Smooth muscle cell of the brain vasculature (primary cell): Measurements from ENCODE around the gene TRAK1.

Source experiments
- DNase-seq: peaks from one replicate; pipeline ENCODE4 v3.0.0-alpha.2; 2012; ENCODE audit warnings: low read depth, low spot score

Gene TRAK1

DNA sequence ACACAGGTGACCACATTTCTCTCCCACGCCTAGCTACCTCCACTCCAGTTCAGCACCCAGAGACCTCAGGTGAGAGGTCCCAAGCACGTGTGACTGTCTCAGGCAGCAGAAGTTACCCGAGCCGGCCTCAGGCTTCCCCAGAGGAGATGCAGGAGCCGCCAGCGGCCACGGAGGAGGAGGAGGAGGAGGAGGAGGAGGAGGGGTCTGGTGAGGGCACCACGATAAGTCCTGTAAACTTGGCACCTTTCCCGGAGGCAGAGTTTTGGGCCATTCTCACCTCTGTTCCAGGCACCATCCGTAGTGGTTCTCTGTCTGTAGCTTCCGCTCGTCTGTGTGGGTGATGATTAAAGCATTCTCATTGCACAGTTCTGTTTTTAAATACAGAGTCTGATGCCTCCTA is 118.8 kb downstream of the TRAK1 start:
- no peak for DNase-seq

GRCh38 chr3:42210726-42211125 is 119.6 kb downstream of the TRAK1 start:
- no peak for DNase-seq

DNA sequence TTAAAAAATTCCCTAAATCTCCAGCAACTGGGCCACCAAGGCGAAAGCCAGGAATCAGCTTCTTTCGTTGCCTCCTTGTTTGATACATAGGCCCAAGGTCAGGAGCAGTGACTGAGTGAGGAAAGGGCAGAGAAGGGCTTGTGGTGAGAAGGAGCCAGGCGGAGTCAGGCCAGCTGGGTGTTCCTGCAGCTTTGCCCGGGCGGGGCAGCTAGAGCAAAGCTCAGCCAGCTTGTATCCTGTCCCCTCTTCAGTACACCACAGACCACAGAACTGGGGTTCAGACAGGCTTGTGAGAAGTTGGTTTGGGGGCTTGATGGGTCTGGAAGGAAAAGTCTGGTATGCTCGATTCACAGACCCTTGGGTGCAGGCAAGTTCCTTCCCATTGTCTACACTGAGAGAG is 122.3 kb downstream of the TRAK1 start:
- no peak for DNase-seq

- no peak for DNase-seq
These were observed 122.9 kb downstream of the TRAK1 start for GRCh38 chr3:42214064-42214463.

DNA sequence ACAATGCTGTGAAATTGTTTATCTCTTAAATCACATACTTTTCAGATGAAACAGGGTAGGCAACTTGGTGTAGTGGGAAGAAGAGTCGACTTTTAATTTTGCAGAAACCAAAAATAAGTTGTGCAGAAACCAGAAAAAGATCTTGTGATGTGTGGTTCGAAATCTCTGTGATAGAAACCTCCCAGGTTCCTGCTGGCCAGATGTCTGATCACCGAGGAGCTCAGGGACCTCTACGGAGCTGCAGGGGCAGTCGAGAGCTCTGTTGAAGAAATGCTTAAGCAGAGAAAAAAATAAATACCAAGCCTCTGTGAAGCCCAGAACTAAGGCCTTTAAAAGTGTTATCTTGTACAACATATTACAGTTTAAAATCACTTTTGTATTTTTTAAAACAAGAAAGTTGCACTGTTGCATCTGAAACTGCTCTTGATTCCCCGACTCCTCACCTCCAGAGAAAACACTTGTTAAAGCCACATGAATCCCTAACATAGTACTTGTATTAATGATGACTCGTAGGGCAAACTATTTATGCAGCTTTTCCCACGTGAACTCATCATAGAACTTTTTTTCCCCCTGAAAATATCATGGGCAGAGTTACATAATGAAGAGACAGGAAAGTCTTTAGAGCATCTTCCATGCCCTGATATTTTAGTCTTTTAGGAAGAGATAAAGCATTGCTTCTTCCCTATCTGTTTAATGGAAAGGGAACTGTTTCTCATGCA is 123.6 kb downstream of the TRAK1 start:
- DNase-seq, result no peak

DNA sequence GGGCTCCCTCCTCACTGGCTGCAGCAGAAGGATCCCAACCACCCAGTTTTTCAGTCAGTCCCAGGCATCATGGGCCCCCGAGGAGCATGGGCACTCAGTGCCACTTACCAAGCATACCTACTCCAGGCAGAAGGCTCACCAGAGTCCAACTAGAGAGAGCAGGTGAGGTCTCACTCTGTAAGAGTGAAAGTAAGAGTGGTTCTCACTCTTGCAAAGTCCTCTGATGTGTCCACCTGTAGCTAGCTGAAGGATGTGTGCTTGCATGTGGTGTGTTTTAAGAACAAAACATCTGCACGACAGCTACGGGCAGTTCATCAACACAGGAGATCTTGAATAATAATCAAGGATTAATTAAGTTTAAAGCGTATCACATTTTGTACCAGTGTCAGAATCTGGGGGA is 125.1 kb downstream of the TRAK1 start:
- no peak for DNase-seq

DNA sequence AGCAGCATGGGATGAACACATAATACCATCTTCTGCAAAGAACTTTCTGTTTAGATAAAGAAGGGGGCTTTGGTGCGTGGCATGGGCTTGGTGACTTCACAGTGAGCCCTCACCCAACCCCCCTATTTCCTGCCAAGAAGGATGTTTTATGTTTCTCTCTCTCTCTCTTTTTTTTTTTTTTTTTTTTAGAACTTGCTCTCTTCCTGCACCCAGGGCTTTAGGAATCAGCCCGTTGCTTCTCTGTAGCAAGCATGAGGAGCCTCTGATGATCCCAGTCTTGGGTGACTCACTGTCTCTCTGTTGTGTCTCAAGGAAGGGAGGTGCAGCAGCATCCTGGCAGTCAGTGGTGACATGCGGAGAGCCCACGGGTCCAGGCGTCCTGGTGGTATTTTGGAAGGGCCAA is 125.8 kb downstream of the TRAK1 start:
- no peak for DNase-seq

- no peak for DNase-seq
These were observed 129.4 kb downstream of the TRAK1 start for GRCh38 chr3:42220436-42221121.

GRCh38 chr3:42222942-42223693 is 132.0 kb downstream of the TRAK1 start:
- DNase-seq, result no peak

DNA sequence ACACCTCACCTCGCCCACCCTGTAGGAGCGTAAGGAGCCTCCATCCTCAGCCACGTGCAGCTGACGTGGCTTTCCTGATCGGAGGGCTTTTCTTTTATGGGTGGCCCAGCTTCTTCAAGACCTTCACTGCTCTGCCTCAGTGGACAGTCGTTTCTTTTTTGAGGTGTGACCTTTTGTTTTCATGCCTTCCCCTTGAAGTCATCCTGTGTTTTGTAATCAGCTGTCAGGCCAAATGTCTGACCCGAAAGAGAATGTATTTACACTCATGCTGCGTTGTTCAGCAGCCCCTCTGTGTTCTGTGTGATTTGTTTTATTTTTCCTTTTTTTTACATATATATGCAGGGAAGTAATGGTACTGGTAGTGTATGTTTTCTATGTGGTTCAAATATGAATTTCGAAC is 133.0 kb downstream of the TRAK1 start:
- no peak for DNase-seq

GRCh38 chr3:42224658-42225421 is 133.7 kb downstream of the TRAK1 start:
- no peak for DNase-seq

DNA sequence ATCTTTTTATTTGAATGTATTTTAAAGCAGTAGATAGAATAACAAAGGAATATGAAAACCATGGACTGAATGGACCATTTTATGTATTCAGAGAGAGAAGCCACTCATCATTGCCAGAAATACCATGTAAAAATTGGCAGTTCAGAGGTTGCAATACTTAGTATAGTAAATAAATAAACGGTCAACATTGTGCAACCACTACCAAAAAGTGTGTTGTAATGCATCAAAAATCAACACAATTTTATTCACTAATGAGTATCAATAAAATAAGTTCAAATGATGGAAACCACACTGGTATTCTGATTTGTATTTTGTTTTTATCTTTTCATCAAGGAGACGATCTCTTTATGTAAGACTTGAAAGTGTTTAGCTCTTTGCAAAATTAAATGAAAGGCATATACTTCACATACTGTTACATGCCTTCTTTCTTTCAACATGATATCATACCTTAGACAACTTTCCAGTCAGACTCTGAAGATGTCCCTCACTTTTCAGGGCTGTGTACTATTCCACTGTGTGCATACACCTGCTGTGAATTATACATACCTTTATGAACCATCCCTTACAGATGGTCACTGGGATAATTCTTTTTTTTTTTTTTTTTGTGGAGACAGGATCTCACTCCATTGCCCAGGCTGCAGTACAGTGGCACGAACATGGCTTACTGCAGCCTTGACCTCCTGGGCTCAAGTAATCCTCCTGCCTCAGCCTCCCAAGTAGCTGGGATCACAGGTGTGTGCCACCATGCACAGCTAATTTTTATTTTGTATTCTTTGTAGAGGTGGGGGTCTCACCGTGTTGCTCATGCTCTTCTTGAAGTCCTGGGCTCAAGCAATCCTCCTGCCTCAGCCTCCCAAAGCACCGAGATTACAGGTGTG is 134.6 kb downstream of the TRAK1 start:
- no peak for DNase-seq

- no peak for DNase-seq
These were observed 135.6 kb downstream of the TRAK1 start for GRCh38 chr3:42226470-42227425.

DNA sequence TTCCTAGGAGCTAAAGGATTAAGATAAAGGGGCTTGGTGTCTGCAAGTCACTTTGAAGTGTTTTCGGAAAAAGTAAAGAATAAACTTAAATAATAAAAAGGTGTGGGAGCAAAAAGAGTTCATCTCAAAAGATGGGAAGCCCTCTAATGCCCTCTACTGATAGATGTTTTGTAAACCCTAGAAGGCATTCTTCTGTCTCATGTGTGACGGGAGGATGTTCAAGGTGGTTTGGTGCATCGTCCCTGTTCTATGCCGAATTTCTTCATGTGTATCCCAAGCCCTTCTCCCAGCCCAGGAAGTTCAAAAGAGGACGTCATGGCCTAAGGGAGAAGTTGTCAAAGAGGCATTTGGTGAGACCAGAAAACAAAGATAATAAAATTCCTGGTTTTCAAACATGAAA is 137.6 kb downstream of the TRAK1 start:
- DNase-seq, result no peak

GRCh38 chr3:42229266-42229941 is 138.2 kb downstream of the TRAK1 start:
- DNase-seq, result no peak

- DNase-seq, result peak; percentile 26
These were observed 139.0 kb downstream of the TRAK1 start for GRCh38 chr3:42229942-42230688.

DNA sequence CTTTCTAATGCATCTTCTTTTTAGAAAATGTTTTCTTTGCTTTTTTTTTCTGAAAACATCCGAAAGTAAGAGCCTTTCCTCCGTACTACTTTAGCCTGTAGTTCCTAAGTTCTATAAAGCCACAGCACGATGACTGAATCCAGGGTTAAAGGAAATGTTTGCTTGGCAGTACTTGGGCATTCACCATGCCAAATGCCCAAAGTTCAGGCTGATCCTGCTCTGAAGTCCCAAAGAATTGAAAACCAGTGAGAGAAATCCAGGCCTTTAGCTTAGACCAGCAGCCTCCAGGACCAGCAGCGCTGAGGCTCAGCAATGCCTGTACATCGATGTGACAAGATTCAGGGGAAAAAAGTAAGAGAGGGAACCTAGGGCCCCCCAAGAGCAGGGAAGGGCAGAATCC is 139.7 kb downstream of the TRAK1 start:
- DNase-seq, result no peak

DNA sequence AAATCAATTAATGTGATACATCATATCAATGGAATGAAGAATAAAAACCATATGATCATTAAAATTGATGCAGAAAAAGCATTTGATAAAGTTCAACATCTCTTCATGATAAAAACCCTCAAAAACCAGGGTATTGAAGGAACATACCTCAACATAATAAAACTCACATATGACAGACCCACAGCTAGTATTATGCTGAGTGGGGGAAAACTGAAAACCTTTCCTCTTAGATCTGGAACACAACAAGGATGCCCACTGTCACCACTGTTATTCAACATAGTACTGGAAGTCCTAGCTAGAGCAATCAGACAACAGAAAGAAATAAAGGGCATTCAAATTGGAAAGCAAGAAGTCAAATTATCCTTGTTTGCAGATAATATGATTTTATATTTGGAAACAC is 144.4 kb downstream of the TRAK1 start:
- DNase-seq, result no peak

DNA sequence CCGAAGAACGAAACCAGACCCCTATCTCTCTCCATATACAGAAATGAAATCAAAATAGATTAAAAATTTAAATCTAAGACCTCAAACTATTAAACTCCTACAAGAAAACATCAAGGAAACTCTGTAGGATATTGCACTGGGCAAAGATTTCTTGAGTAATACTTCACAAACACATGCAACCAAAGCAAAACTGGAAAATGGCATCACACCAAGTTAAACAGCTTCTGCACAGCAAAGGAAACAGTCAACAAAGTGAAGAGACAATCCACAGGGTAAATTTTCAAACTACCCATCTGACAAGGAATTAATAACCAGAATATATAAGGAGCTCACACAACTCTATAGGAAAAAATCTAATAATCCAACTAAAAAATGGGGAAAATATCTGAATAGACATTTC is 145.5 kb downstream of the TRAK1 start:
- DNase-seq, result no peak
